ENCODE results near the gene DLGAP3. TPM values are rescaled to one million over a fixed set of nuclear protein-coding genes. Genes with fewer than 3 reads are reported as not detected.

DLGAP3 gene
- total and polyA plus RNA-seq, 2 of the 13 experiments (the other 11 are each of a cell fraction or from before 2014, with no cell fraction given), result 0.03 to 0.04 TPM

- Histone ChIP-seq H4K20me1 (ENCODE audit: insufficient read depth, low read length) (no peaks in the 10 kb centered on the region), H3K9me3 (ENCODE audit: low read length) (no peaks in the 10 kb centered on the region), H3K9ac (ENCODE audit: insufficient read depth, low read depth, low read length) (no peak overlapping the region), H3K27me3 (ENCODE audit: control insufficient read depth in 1 of 2, insufficient read depth in 2 of 2, low read length in 2 of 2) (peaks cover 6 to 44% of the 10 kb centered on the region in 2 experiments; a peak in 4 of 5 replicates), H3K27ac (ENCODE audit: extremely low read length, insufficient read depth, low read length) (no peak overlapping the region), H2AFZ (ENCODE audit: low read length) (no peak overlapping the region), H3K79me2 (ENCODE audit: insufficient read depth, low read length) (no peaks in the 10 kb centered on the region), H3K4me2 (ENCODE audit: low read depth, low read length) (no peak overlapping the region), H3K36me3 (replicated peaks in 1 of 2; ENCODE audit: control insufficient read depth in 1 of 2, insufficient read depth in 2 of 2, low read length in 2 of 2) (no peaks in the 10 kb centered on the region), H3K4me1 (ENCODE audit: insufficient read depth, low read length) (no peaks in the 10 kb centered on the region), H3K4me3 (replicated peaks in 1 of 3; ENCODE audit: insufficient read depth in 1 of 3, low read depth in 2 of 3, low read length in 3 of 3) (no peak overlapping the region)
- ChIA-PET POLR2A (interaction anchor here (1.4 kb wide), 1 partner anchor 20 kb away, joined by 4 read pairs; the partner anchor contains the start of gene SMIM12), CTCF (ENCODE audit: low intra/inter-chr PET ratio, low total read pairs) (no interaction called here)
- BruUV-seq (replicated peaks), result no TSS peak
- intact Hi-C loops (cut with micrococcal nuclease; ENCODE audit: unreplicated experiment), result no loop called here
- ATAC-seq (peak; percentile 58; the same call in 2 of the 3 replicates), FAIRE-seq (no peak), DNase-seq (ENCODE audit: low spot score) (peak; percentile 25)
- WGBS (ENCODE audit: low lambda C conversion rate), result 2% methylated on average over 9 of the region's 9 CpGs
- in situ Hi-C loops (cut with HindIII; ENCODE audit: extremely low pct_ligation_motif_present, low pct_unique_long_range_greater_than_20kb), result no loop called here
- TF ChIP-seq ISL2 (CRISPR knock-in tag; IDR thresholded peaks at IDR 0.05) (no peak), ZNF577 (CRISPR knock-in tag; IDR thresholded peaks at IDR 0.05; ENCODE audit: borderline replicate concordance, low read depth) (no peak), CTCF (CRISPR knock-in tag; IDR thresholded peaks at IDR 0.05) (peak; percentile 57), ZNF350 (CRISPR knock-in tag; IDR thresholded peaks at IDR 0.05; ENCODE audit: borderline replicate concordance, low read depth) (no peak), ZNF207 (IDR thresholded peaks at IDR 0.05; ENCODE audit: borderline replicate concordance) (no peak), STAG1 (CRISPR knock-in tag; IDR thresholded peaks at IDR 0.05) (peak; percentile 39)
These were observed 50.2 kb downstream of the DLGAP3 start for GRCh38 chr1:34879230-34879629.

GRCh38 chr1:34876406-34876805, 53.0 kb downstream of the DLGAP3 start:
- ATAC-seq, result no peak
- TF ChIP-seq ZNF263 (CRISPR knock-in tag; IDR thresholded peaks at IDR 0.05), result no peak
- TF ChIP-seq CBX5 (CRISPR knock-in tag; IDR thresholded peaks at IDR 0.05; ENCODE audit: borderline replicate concordance), result no peak
- TF ChIP-seq PPARG (CRISPR knock-in tag; conservative IDR thresholded peaks at IDR 0.05), result no peak
- no peak for TF ChIP-seq PHF5A (CRISPR knock-in tag; IDR thresholded peaks at IDR 0.05; ENCODE audit: low read depth, unreplicated experiment)
- no peak for TF ChIP-seq HDAC2 (CRISPR knock-in tag; IDR thresholded peaks at IDR 0.05)
- no peak for TF ChIP-seq GLI4 (CRISPR knock-in tag; IDR thresholded peaks at IDR 0.05; ENCODE audit: borderline replicate concordance)
- no peak for TF ChIP-seq TIGD3 (CRISPR knock-in tag; IDR thresholded peaks at IDR 0.05; ENCODE audit: borderline replicate concordance)

More at GRCh38 chr1:34876406-34876805, 53.0 kb downstream of the DLGAP3 start:
- Histone ChIP-seq H2AFZ (ENCODE audit: low read length) (no peak overlapping the region), H3K27ac (ENCODE audit: extremely low read length, insufficient read depth, low read length) (no peak overlapping the region), H3K36me3 (replicated peaks in 1 of 2; ENCODE audit: control insufficient read depth in 1 of 2, insufficient read depth in 2 of 2, low read length in 2 of 2) (no peaks in the 10 kb centered on the region), H4K20me1 (ENCODE audit: insufficient read depth, low read length) (no peaks in the 10 kb centered on the region), H3K4me2 (ENCODE audit: low read depth, low read length) (no peak overlapping the region), H3K9me3 (ENCODE audit: low read length) (no peaks in the 10 kb centered on the region), H3K4me3 (replicated peaks in 1 of 3; ENCODE audit: insufficient read depth in 1 of 3, low read depth in 2 of 3, low read length in 3 of 3) (no peak overlapping the region), H3K27me3 (ENCODE audit: control insufficient read depth in 1 of 2, insufficient read depth in 2 of 2, low read length in 2 of 2) (peaks cover 6 to 50% of the 10 kb centered on the region in 2 experiments; a peak in 4 of 5 replicates), H3K4me1 (ENCODE audit: insufficient read depth, low read length) (no peaks in the 10 kb centered on the region), H3K79me2 (ENCODE audit: insufficient read depth, low read length) (no peaks in the 10 kb centered on the region), H3K9ac (ENCODE audit: insufficient read depth, low read depth, low read length) (no peak overlapping the region)
- WGBS (ENCODE audit: low lambda C conversion rate), result 21% methylated on average over 7 of the region's 7 CpGs
- ChIA-PET CTCF (ENCODE audit: low intra/inter-chr PET ratio, low total read pairs) (no interaction called here), POLR2A (no interaction called here)
- DNase-seq (ENCODE audit: low spot score) (no peak), FAIRE-seq (no peak)
- BruUV-seq (replicated peaks), result no TSS peak
- intact Hi-C loops (cut with micrococcal nuclease; ENCODE audit: unreplicated experiment), result no loop called here
- in situ Hi-C loops (cut with HindIII; ENCODE audit: extremely low pct_ligation_motif_present, low pct_unique_long_range_greater_than_20kb), result no loop called here

Data from HepG2 (cell line).